Nephron (organoid): ENCODE results near the gene TMEM259.

ENCODE experiments used
- H3K27ac Mint-ChIP-seq, 3 experiments: 2 replicates each; pipeline ENCODE4 v1.8.0; 2020; ENCODE audit warnings: mixed read lengths in 3 of 3, mild to moderate bottlenecking in 2 of 3, moderate library complexity in 1 of 3
- H3K27me3 Mint-ChIP-seq: 2 replicates; pipeline ENCODE4 v1.8.0; 2021; ENCODE audit warnings: low read depth, mild to moderate bottlenecking, moderate library complexity, mixed read lengths
- H3K36me3 Mint-ChIP-seq: 2 replicates; pipeline ENCODE4 v1.8.0; 2020; ENCODE audit warnings: low read depth, mixed read lengths
- H3K4me1 Mint-ChIP-seq: 2 replicates; pipeline ENCODE4 v1.8.0; 2020; ENCODE audit warnings: mixed read lengths
- H3K4me3 Mint-ChIP-seq, 3 experiments: 2 replicates each; pipeline ENCODE4 v1.8.0; 2020; ENCODE audit warnings: mild to moderate bottlenecking in 3 of 3, mixed read lengths in 3 of 3, moderate library complexity in 2 of 3
- H3K9me3 Mint-ChIP-seq: 2 replicates; pipeline ENCODE4 v1.8.0; 2020; ENCODE audit warnings: mixed read lengths
- TF ChIP-seq, protein P1 (sequence below), 3 experiments: fragments of 200-600 bp; sonication (generic); IDR thresholded peaks; one replicate each; pipeline ENCODE4 v1.5.0; 2021; ENCODE audit warnings: antibody characterized with exemption in 3 of 3; ENCODE audit not compliant: unreplicated experiment in 3 of 3

TMEM259 gene

DNA sequence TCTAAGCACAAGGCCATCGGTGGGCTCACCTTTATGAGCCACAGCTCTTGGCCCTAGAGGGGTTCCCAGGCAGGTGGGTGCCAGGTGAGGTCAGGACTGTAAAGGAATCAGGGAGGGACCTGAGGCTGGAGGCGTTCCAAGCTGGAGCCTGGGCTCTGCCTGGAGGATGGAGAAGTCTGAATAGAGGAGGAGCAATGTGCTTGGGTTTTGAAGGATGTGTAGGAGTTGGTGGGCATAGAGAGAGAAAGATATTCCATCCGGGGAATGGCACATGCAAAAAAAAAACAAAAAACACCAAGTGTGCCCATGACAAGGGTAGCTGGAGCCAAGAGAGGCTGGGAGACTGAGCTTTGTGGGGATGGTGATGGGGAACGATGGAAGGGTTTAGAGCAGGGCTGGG is 18.3 kb downstream of the TMEM259 start:
- H3K27ac Mint-ChIP-seq = no peak overlapping the region
- TF ChIP-seq, protein P1, sequence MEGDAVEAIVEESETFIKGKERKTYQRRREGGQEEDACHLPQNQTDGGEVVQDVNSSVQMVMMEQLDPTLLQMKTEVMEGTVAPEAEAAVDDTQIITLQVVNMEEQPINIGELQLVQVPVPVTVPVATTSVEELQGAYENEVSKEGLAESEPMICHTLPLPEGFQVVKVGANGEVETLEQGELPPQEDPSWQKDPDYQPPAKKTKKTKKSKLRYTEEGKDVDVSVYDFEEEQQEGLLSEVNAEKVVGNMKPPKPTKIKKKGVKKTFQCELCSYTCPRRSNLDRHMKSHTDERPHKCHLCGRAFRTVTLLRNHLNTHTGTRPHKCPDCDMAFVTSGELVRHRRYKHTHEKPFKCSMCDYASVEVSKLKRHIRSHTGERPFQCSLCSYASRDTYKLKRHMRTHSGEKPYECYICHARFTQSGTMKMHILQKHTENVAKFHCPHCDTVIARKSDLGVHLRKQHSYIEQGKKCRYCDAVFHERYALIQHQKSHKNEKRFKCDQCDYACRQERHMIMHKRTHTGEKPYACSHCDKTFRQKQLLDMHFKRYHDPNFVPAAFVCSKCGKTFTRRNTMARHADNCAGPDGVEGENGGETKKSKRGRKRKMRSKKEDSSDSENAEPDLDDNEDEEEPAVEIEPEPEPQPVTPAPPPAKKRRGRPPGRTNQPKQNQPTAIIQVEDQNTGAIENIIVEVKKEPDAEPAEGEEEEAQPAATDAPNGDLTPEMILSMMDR (IDR thresholded peaks at IDR 0.05; ENCODE audit: unreplicated experiment in 3 of 3) = no peak
- peaks cover 10% of the 10 kb centered on the region for H3K4me1 Mint-ChIP-seq
- no peak overlapping the region for H3K4me3 Mint-ChIP-seq
- peaks cover 50% of the 10 kb centered on the region for H3K27me3 Mint-ChIP-seq
- H3K9me3 Mint-ChIP-seq = no peaks in the 10 kb centered on the region
- peaks cover 3% of the 10 kb centered on the region for H3K36me3 Mint-ChIP-seq

DNA sequence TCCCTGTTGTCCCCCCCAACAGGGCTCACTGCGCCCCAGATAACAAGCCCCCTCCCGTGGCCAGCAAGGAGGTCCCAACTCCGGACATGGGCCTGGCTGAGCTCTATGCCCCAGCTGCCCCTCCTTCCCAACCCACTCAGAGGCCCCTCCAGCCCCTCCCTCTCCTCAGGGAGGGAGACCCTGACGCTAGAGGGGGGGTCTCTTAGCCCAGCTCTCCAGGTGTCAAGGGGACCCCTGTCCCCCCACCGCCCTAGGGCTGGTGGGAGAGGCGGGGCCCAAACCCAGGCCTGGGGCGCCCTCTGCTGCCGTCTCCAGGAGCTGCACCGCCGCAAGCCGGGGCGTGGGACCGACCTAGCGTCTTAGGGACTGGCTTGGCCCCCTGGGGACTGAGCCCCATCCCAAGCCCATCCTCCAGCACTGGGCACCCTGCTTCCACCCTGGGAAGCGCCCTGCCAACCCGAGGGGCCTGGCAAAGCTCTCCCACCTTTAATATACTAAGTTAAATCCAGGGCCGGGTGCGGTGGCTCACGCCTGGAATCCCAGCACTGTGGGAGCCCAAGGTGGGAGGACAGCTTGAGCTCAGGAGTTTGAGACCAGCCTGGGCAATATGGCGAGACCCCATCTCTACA is 19.3 kb downstream of the TMEM259 start:
- Mint-ChIP-seq H3K36me3 (peaks cover 3% of the 10 kb centered on the region), H3K9me3 (no peaks in the 10 kb centered on the region), H3K27ac (no peak overlapping the region), H3K4me3 (peak overlapping the region in 2 of 3 experiments; percentile 53 to 56), H3K27me3 (peaks cover 59% of the 10 kb centered on the region), H3K4me1 (peaks cover 10% of the 10 kb centered on the region)
- TF ChIP-seq, protein P1 (IDR thresholded peaks at IDR 0.05; ENCODE audit: unreplicated experiment in 3 of 3) = peak; percentile 94 to 97 (median 95)

DNA sequence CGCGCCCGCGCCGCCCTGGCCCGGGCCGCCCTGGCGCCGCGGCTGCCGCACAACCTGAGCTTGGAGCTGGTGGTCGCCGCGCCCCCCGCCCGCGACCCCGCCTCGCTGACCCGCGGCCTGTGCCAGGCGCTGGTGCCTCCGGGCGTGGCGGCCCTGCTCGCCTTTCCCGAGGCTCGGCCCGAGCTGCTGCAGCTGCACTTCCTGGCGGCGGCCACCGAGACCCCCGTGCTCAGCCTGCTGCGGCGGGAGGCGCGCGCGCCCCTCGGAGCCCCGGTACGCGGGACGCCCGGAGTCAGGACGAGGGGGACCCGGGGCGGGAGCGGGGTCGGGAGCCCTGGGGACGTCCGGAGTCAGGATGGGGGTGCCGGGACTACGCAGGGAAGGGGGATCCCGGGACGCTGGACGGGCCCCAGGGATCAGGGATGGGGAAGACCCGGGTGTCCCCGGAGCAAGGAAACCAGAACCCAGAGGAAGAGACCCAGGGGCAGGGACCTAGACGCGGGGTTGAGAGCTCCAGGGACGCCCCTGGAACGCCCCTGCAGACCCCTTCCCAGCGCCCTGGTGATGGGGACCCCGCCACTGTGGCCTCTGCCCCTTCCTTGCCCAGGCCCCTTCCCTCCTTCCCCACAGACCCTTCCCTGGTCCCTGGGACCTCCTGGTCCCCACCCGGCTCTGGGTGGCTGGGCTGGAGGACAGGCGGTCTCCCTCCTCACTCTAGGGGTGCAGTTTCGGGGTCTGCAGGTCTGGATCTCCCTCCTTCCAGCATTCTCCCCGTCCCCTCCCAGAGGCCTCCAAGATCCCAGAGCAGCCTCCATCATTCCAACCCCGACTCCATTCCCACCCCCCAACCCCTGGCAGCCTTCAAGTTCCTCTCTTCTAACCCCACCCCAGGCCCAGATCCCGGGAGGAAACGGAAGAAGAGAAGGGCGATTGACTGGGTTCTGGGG is 20.1 kb downstream of the TMEM259 start:
- peak overlapping the region in 2 of 3 experiments; percentile 53 to 56 for H3K4me3 Mint-ChIP-seq
- TF ChIP-seq, protein P1 (IDR thresholded peaks at IDR 0.05; ENCODE audit: unreplicated experiment in 3 of 3) = no peak
- H3K9me3 Mint-ChIP-seq = no peaks in the 10 kb centered on the region

DNA sequence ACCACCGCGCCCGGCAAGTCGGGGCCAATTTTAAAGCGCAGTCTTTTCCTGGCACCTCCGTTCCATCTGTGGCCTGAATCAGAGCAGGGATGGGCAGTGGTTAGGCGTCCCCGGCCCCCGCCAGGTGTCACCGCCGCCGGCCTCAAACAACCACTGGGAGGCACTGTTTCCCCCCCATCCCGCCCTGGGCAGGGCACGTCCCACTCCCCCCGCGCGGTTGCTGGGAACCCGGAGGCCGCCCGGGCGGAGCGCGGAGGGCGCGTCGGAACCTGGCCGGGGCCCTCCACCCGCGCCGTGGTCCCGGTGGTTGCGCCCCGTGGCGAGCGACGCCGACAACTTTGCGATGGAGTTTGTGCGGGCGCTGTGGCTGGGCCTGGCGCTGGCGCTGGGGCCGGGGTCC is 20.8 kb downstream of the TMEM259 start, which contains the start of gene GRIN3B:
GRIN3B (plus strand) TSS at position 325 of the 400 bp plus-strand sequence; CDS start at position 344, 19 bp downstream.
- TF ChIP-seq, protein P1 (IDR thresholded peaks at IDR 0.05; ENCODE audit: unreplicated experiment in 3 of 3) = peak; percentile 53 to 64 (median 64)
- Mint-ChIP-seq H3K4me3 (peak within 1 kb of the TSS; percentile 61 to 76 (median 66)), H3K27me3 (peaks cover 71% of the 10 kb centered on the region), H3K27ac (no peak within 1 kb of the TSS), H3K9me3 (no peaks in the 10 kb centered on the region), H3K4me1 (peaks cover 10% of the 10 kb centered on the region), H3K36me3 (no peaks in the 10 kb centered on the region)

More for the DNA sequence above, 20.1 kb downstream of the TMEM259 start:
- peaks cover 10% of the 10 kb centered on the region for H3K4me1 Mint-ChIP-seq
- peaks cover 67% of the 10 kb centered on the region for H3K27me3 Mint-ChIP-seq
- H3K27ac Mint-ChIP-seq = no peak overlapping the region
- no peaks in the 10 kb centered on the region for H3K36me3 Mint-ChIP-seq

DNA sequence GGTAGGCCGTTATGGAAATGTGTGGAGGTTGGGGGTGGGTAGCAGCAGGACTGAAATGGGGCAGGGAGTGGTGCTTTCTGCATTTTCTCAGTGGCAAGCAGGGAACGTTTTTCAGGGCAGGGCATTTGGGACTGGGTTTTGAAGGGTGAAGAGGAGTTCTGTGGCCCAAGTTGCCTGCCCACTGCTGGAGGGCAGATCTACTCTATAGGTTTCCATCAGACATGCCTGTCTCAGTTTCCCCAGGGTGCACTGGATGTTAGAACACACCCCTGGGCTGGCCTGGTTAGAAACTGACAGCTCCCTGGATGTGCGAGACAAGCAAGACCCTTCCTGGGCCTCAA is 21.6 kb downstream of the TMEM259 start:
- Mint-ChIP-seq H3K4me1 (peaks cover 10% of the 10 kb centered on the region), H3K27ac (no peak overlapping the region), H3K36me3 (no peaks in the 10 kb centered on the region), H3K4me3 (peak overlapping the region; percentile 61 to 76 (median 66)), H3K27me3 (peaks cover 71% of the 10 kb centered on the region), H3K9me3 (no peaks in the 10 kb centered on the region)
- TF ChIP-seq, protein P1 (IDR thresholded peaks at IDR 0.05; ENCODE audit: unreplicated experiment in 3 of 3) = no peak
